Neuronal stem cell (in vitro differentiated cells): ENCODE data around the gene FOXS1.

Experiments
- DNase-seq: peaks from one replicate; pipeline ENCODE4 v3.0.0-alpha.2; 2013; ENCODE audit warnings: low spot score
- H2AFZ ChIP-seq: one replicate; pipeline ENCODE4 v1.6.1; 2013; ENCODE audit warnings: mild to moderate bottlenecking, low read length, inconsistent platforms
- H2AK5ac ChIP-seq: 2 replicates; pipeline ENCODE4 v1.6.1; 2013; ENCODE audit warnings: low read depth, mild to moderate bottlenecking, inconsistent platforms, low read length, moderate library complexity, mixed read lengths
- H2BK120ac ChIP-seq: 2 replicates; pipeline ENCODE4 v1.6.1; 2013; ENCODE audit warnings: low read depth, mild to moderate bottlenecking, inconsistent platforms, low read length, moderate library complexity, mixed read lengths
- H2BK12ac ChIP-seq: one replicate; pipeline ENCODE4 v1.6.1; 2013; ENCODE audit warnings: low read length, inconsistent platforms
- H2BK15ac ChIP-seq: 2 replicates; pipeline ENCODE4 v1.6.1; 2013; ENCODE audit warnings: mild to moderate bottlenecking, low read length, inconsistent platforms, mixed read lengths
- H2BK5ac ChIP-seq: one replicate; pipeline ENCODE4 v1.6.1; 2013; ENCODE audit warnings: inconsistent platforms, mild to moderate bottlenecking, low read length, moderate library complexity
- H3K14ac ChIP-seq: one replicate; pipeline ENCODE4 v1.6.1; 2013; ENCODE audit warnings: low read length, inconsistent platforms
- H3K18ac ChIP-seq: 2 replicates; pipeline ENCODE4 v1.6.1; 2013; ENCODE audit warnings: low read length, inconsistent platforms
- H3K23ac ChIP-seq: 2 replicates; pipeline ENCODE4 v1.6.1; 2013; ENCODE audit warnings: low read depth, mild to moderate bottlenecking, mixed read lengths, low read length, inconsistent platforms; ENCODE audit not compliant: poor library complexity
- H3K27ac ChIP-seq: replicated peaks from 3 replicates; pipeline ENCODE4 v1.5.1; 2013; ENCODE audit warnings: low read length, inconsistent platforms
- H3K27me3 ChIP-seq, 3 experiments: 2 replicates each; pipeline ENCODE4 v1.6.1; 2013; ENCODE audit warnings: low read length in 3 of 3, mild to moderate bottlenecking in 2 of 3, inconsistent platforms in 1 of 3, low read depth in 1 of 3, mixed read lengths in 1 of 3, moderate library complexity in 1 of 3; ENCODE audit not compliant: control insufficient read depth in 3 of 3, insufficient read depth in 3 of 3
- H3K36me3 ChIP-seq, 2 donors: replicated peaks in 1 of 2; 2 replicates each; pipeline ENCODE4 v1.6.1; 2013; ENCODE audit warnings: low read length in 2 of 2; ENCODE audit not compliant: control insufficient read depth in 2 of 2, insufficient read depth in 2 of 2
- H3K4ac ChIP-seq: 2 replicates; pipeline ENCODE4 v1.6.1; 2013; ENCODE audit warnings: inconsistent platforms, mild to moderate bottlenecking, low read length, moderate library complexity
- H3K4me1 ChIP-seq, 2 donors: 1 replicate in 1 of 2; 2 replicates in 1 of 2; pipeline ENCODE4 v1.6.1; 2013; ENCODE audit warnings: low read length in 2 of 2, low read depth in 1 of 2; ENCODE audit not compliant: control insufficient read depth in 2 of 2, insufficient read depth in 1 of 2
- H3K4me2 ChIP-seq: one replicate; pipeline ENCODE4 v1.6.1; 2013; ENCODE audit warnings: mild to moderate bottlenecking, low read length, inconsistent platforms; ENCODE audit not compliant: insufficient read depth, poor library complexity, severe bottlenecking
- H3K4me3 ChIP-seq, 2 donors: 2 replicates each; pipeline ENCODE4 v1.5.1; 2013; ENCODE audit warnings: low read length in 2 of 2, mild to moderate bottlenecking in 2 of 2, inconsistent platforms in 1 of 2, moderate library complexity in 1 of 2
- H3K79me1 ChIP-seq: one replicate; pipeline ENCODE4 v1.6.1; 2013; ENCODE audit warnings: low read depth, mild to moderate bottlenecking, inconsistent platforms, low read length, moderate library complexity
- H3K9ac ChIP-seq: one replicate; pipeline ENCODE4 v1.6.1; 2013; ENCODE audit warnings: mild to moderate bottlenecking, low read depth, low read length, inconsistent platforms; ENCODE audit not compliant: poor library complexity
- H3K9me3 ChIP-seq, 2 donors: replicated peaks in 1 of 2; 2 replicates each; pipeline versions ENCODE3 to v1.6.1; 2013; ENCODE audit warnings: low read length in 2 of 2, mild to moderate bottlenecking in 2 of 2, inconsistent platforms in 1 of 2, low read depth in 1 of 2, mixed read lengths in 1 of 2, moderate library complexity in 1 of 2; ENCODE audit not compliant: control insufficient read depth in 2 of 2, insufficient read depth in 1 of 2
- H4K8ac ChIP-seq: one replicate; pipeline ENCODE4 v1.6.1; 2013; ENCODE audit warnings: low read depth, mild to moderate bottlenecking, inconsistent platforms, low read length, moderate library complexity
- H4K91ac ChIP-seq: one replicate; pipeline ENCODE4 v1.6.1; 2013; ENCODE audit warnings: low read length, low read depth, mild to moderate bottlenecking, inconsistent platforms; ENCODE audit not compliant: poor library complexity
- WGBS, 2 donors: extraction: QIAGEN DNeasy Blood & Tissue Kit; methylation state at CpG; one replicate each; pipeline ENCODE4 v1.1.7; 2013; ENCODE audit warnings: missing lambda C conversion rate in 2 of 2, mixed read lengths in 1 of 2; ENCODE audit not compliant: insufficient read length in 2 of 2, insufficient replicate concordance in 1 of 2; ENCODE audit errors: extremely low coverage in 2 of 2; 5-methylcytosine and 5-hydroxymethylcytosine counted together

The FOXS1 gene

DNA sequence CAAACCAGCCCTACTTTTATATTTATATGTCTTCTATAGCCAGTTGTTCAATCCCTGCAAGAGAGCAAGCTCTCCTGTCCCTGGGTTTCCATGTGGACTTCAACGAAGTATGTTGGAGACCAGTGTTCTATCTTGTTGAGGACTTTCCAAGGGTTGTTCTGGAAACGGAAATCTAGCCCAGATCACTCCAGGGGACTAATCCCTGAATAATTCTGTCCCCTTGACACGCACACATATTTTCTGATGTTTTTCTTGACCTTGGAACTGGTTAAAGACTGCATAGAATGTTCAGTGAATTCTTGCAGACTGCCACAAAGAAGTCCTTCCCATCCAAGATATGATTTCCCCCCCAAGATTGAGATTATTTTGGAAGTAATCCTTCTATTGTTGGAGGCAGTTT lies 35.7 kb downstream of the FOXS1 start:
- Histone ChIP-seq H2BK120ac (no peak overlapping the region), H3K4me2 (no peak overlapping the region), H3K36me3 (peaks cover 5 to 39% of the 10 kb centered on the region in 2 donors), H3K4me3 (no peak overlapping the region), H2BK5ac (no peak overlapping the region), H3K18ac (no peak overlapping the region), H4K8ac (no peak overlapping the region), H3K27ac (no peak overlapping the region), H4K91ac (no peak overlapping the region), H3K4ac (no peak overlapping the region), H2BK15ac (no peak overlapping the region), H3K27me3 (no peaks in the 10 kb centered on the region), H2BK12ac (no peak overlapping the region), H3K14ac (no peak overlapping the region), H2AFZ (no peak overlapping the region), H2AK5ac (no peak overlapping the region), H3K4me1 (peaks cover 0 to 1% of the 10 kb centered on the region in 2 donors), H3K79me1 (no peaks in the 10 kb centered on the region), H3K9ac (no peak overlapping the region), H3K9me3 (no peaks in the 10 kb centered on the region), H3K23ac (no peak overlapping the region)
- DNase-seq: no peak
- no CpG with 5 or more reads among the region's 3 CpGs for WGBS, 2 donors

DNA sequence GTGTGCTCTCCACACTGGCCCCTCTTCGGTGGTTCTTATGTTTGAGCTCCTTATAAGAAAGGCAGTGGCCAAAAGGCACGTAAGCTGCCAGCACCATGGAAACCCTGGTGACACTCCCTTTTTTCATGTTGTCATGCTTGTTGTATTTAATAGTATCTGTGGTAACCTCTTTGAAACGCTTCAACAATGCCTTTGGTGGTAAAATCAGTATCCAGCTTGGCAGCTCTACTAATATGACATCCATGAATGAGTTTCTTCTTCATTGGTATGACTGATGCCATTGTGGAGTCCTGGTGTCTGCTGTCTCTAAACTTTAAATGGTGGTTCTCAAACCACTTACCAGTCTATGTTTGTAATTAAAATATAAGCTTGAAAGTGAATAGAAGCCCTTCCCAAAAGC lies 36.9 kb downstream of the FOXS1 start:
- Histone ChIP-seq H2BK120ac (no peak overlapping the region), H2BK5ac (no peak overlapping the region), H3K36me3 (peaks cover 6 to 50% of the 10 kb centered on the region in 2 donors), H3K14ac (no peak overlapping the region), H3K4me1 (peaks cover 0 to 1% of the 10 kb centered on the region in 2 donors), H3K27me3 (no peaks in the 10 kb centered on the region), H4K8ac (no peak overlapping the region), H3K4me2 (no peak overlapping the region), H3K23ac (no peak overlapping the region), H3K9ac (no peak overlapping the region), H3K79me1 (no peaks in the 10 kb centered on the region), H2AK5ac (no peak overlapping the region), H3K4ac (no peak overlapping the region), H2AFZ (no peak overlapping the region), H3K18ac (no peak overlapping the region), H2BK15ac (no peak overlapping the region), H4K91ac (no peak overlapping the region), H2BK12ac (no peak overlapping the region), H3K4me3 (no peak overlapping the region), H3K27ac (no peak overlapping the region), H3K9me3 (no peaks in the 10 kb centered on the region)
- WGBS, 2 donors: no CpG with 5 or more reads among the region's 3 CpGs
- DNase-seq: no peak

DNA sequence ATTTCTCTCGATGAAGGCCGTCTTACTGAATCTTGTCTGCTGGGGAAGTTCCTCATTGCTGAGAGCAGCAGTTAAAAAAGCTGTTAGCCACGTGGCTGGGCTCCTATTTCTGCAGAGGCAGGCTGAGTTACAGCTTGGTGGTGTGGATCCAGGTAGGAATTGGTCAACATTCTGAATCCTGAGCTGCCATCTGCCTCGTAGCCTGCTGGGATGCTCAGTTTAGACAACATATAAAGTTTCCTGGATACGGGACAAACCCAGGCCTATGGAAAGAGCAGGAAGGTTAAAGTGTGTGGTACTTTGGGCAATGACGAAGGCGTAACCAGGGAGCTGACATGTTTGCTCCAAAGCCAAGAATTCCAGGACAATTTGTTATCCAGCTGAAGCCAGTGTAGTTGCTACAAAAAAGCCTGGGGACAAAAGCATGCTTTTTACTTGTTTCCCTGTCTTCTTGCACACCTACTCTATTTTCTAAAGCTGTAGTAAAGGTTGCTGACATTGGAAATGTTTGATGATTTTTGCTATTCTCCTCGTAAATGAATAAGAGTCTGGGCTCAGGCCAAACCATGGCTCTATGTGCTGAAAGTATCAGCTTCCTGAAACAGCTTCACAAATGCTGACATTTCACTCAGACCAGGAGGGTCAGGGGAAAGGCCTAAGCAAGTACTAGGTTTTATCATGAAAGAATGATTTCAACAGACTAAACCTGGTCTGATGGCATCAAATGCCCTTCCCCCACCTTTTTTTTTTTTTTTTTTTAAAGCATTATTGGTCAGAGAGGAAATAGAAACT lies 38.6 kb downstream of the FOXS1 start:
- H3K9me3 ChIP-seq: no peaks in the 10 kb centered on the region
- H4K91ac ChIP-seq: no peak overlapping the region
- no peaks in the 10 kb centered on the region for H3K79me1 ChIP-seq
- H3K27ac ChIP-seq: no peak overlapping the region
- H3K36me3 ChIP-seq: peaks cover 8 to 66% of the 10 kb centered on the region in 2 donors
- no peaks in the 10 kb centered on the region for H3K27me3 ChIP-seq
- H2AFZ ChIP-seq: no peak overlapping the region
- H3K4ac ChIP-seq: no peak overlapping the region
- no peak overlapping the region for H3K14ac ChIP-seq
- no peak for DNase-seq
- no peak overlapping the region for H3K23ac ChIP-seq
- H3K4me2 ChIP-seq: no peak overlapping the region
- no peak overlapping the region for H2BK120ac ChIP-seq
- no peak overlapping the region for H3K9ac ChIP-seq
- H3K18ac ChIP-seq: no peak overlapping the region
- no peak overlapping the region for H2BK5ac ChIP-seq
- no peak overlapping the region for H2AK5ac ChIP-seq
- H2BK15ac ChIP-seq: no peak overlapping the region
- no CpG with 5 or more reads among the region's 8 CpGs for WGBS, 2 donors
- no peak overlapping the region for H4K8ac ChIP-seq
- peaks cover 0 to 1% of the 10 kb centered on the region in 2 donors for H3K4me1 ChIP-seq
- no peak overlapping the region for H2BK12ac ChIP-seq
- no peak overlapping the region for H3K4me3 ChIP-seq

DNA sequence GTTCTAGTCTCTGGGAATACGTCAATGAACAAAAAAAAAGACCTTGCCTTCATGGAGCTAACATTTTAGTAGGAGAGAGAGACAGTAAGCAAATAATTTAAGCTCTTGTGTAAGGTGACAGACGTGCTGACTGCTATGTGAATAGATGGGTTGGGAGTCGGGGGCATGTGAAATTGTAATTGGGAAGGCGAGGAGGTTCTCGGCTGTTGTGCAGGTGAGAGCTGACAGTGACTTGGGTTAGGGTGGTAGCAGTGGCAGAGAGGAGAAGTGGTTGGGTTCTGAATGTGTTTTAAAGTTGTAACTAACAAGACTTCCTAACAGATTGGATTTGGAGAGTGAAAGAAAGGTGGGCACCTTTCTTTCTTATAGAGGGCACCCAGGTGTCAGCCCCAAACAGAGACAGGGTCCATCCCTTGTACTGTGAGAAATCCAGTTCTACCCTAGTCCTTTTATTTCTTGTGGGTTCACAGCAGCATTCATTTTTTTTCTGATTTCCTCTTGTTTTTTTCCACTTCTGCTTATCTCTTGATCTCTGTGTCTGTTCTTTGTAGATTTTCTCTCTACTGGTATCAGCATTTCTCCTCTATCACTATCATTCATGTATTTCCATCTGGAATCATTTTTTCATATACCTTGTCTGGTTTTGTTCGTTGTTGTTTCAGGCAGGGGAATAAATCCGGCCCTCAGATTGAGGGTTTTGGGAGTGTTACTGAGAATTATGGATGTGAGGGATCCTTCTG lies 41.7 kb downstream of the FOXS1 start:
- no peak overlapping the region for H4K91ac ChIP-seq
- H3K27me3 ChIP-seq: no peaks in the 10 kb centered on the region
- no peak overlapping the region for H2BK5ac ChIP-seq
- no peak overlapping the region for H3K18ac ChIP-seq
- H3K14ac ChIP-seq: no peak overlapping the region
- H3K36me3 ChIP-seq: peaks cover 20 to 92% of the 10 kb centered on the region in 2 donors
- no peak for DNase-seq
- no peak overlapping the region for H3K9ac ChIP-seq
- no peak overlapping the region for H3K4me3 ChIP-seq
- H2AK5ac ChIP-seq: no peak overlapping the region
- H3K4me2 ChIP-seq: no peak overlapping the region
- H4K8ac ChIP-seq: no peak overlapping the region
- H3K23ac ChIP-seq: no peak overlapping the region
- H3K79me1 ChIP-seq: no peaks in the 10 kb centered on the region
- H2BK15ac ChIP-seq: no peak overlapping the region
- no peaks in the 10 kb centered on the region for H3K4me1 ChIP-seq
- no peak overlapping the region for H2BK12ac ChIP-seq
- no peaks in the 10 kb centered on the region for H3K9me3 ChIP-seq
- no peak overlapping the region for H3K4ac ChIP-seq
- H2BK120ac ChIP-seq: no peak overlapping the region
- WGBS, 2 donors: 100% methylated on average over 2 of the region's 7 CpGs; no CpG with 5 or more reads in 1 of the 2 donors
- H3K27ac ChIP-seq: no peak overlapping the region
- H2AFZ ChIP-seq: no peak overlapping the region
